ENCODE results near the gene SIK1.
"Not testable (repeated sequence)": the region's sequence is repeated elsewhere in the genome, so short reads cannot be mapped to it uniquely, and the experiment has no call there.

The SIK1 gene

DNA sequence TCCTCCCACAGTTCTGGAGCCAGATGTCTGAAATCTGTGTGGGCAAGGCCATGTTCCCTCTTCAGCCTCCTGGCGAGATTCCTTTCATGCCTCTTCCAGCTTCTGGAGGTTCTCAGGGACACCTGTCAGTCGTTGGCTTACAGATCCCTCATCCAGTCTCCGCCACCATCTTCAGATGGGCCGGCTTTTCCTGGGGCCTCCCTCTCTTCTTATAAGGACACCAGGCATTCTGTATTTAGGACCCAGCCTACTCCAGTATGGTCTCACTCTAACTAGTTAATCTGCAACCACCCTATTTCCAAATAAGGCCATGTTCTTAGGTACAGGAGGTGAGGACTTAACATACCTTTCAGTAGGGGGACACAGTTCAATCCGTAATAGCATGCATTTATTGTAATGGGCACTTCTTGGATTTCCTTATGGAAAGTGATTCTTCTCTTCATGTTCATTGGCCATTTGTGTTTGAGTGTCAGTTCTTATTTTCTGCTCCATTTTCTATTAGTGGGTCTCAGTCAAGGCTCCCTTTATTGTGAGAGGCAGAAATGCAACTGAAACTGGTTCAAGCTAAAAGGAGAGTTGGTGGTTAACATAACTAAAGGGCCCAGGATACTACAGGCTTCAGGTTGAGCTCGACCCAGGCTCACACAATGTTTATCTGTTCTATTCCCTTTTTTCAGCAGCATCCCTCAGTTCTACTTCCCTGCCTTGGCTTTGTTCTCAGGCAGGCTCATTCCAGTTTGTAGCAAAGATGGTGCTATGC, 12.6 kb upstream of the SIK1 start:
- not testable (repeated sequence) for DNase-seq

DNA sequence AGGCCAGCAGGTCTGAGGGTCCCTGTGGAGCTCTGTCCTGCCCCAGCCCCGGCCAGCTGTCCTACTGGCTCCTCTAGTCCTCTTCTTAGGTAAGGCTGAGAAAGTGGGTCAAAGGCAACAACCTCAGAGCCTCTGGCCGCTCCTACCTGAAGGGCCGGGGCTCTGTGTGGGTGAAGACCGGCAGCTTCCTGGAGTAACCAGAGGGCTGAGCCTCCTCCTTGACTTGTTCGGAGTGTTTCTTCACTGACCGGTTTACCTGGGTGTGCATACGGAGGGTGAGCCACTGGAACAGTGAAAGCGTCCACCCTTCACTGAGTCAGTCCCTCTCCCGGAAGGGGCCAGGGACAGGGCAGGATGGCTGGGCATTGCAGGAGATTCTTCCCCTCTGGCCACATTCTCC, 9.3 kb upstream of the SIK1 start:
- not testable (repeated sequence) for DNase-seq

DNA sequence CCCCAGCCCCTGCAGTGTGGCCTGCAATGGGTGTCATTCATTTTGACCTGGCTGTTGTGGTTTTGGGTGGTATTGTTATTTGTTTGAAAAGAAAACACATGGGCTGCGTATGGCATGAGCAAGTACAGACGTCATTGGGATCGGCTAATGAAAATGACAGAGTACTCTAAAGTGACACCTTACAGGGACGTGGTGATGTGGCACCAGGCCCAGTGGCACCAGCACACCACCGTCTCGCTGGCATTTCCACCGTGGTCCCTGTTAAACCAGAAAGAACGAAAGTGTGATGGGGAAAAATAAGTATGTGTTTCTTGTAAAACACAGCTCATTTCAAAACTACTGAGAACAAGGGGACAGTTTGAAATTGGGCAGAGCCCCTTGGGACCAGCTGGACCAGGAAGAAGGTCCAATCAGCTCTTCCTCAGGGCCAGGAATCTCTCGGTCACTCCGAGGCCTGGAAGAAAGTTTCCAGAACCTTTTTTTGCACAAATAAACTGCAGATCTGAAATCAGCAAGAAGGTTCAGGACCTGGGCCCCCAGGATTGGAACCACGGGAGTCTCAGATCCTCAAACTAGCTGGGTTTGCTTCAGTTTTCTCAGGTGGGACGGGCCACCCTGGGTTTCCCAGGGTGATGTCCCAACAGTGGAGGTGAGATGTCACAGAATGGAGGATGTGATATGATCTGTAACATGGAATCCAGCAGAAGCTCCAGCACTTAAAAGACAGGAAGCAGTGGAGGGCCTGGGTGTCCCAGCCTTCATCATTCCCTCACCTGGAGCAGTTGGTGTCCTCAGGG, 6.6 kb upstream of the SIK1 start:
- DNase-seq = not testable (repeated sequence)

DNA sequence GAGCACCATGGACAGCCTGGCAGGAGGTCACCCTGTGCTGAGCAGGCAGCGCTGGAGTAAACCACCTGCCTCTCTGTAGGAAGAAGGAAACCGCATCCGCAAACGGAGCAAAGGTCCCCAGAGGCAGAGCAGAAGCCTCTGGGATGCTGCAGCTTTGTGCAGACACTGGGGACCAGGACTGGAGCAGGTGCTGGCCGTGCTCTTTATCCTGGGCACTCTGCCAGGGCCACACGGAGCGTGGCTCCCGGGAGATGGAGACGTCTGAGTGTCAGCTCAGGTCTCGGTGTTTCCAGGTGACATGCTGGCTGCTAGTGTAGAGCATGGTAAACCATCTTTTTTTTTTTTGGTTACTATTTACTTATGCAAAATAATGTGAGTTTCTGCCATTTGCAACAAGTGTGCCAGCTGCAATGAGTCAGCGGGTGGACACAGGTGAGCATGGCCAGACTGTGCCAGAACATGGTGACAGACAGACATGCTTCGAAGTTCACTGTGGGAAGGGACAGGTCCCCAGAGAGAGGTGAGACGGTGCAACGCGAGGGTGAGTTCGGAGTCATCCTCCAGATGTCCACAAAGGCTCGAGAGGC, 4.0 kb upstream of the SIK1 start:
- DNase-seq = not testable (repeated sequence)

DNA sequence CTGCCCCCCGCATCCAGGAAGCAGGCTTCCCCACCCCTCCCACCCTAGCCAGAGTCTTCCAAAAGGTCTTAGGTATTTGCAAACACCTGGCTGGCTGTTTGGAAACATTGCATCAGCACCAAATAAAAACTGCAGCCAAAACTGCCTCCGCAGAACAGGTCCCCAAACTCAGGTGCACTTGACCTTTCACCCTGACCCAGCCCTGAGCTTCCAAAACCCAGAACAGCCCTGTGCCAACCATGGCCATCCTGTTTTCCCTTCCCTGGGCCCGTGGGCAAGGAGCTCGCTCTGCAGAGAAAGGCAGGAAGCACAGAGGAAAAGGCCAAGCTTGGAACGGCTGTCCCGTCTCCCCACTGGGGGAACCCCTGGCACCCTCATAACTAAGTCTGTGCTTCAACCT, 2.0 kb upstream of the SIK1 start:
- not testable (repeated sequence) for DNase-seq

DNA sequence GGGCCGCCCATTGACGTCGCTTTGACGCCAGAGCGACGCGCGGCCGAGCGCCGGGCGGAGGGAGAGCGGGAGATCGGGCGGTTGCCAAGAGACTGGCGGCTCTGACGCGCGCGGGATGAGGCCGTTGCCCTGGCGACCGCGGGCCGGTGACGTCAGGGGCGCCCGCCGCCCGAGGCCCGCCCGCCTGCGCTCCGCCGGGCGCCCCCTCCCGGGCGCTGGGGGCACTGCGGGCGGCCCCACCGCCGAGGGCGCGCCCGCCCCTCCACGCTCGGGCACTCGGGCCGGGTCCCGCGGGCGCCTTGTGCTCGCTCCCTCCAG, 270 bp upstream of the SIK1 start:
- not testable (repeated sequence) for DNase-seq

DNA sequence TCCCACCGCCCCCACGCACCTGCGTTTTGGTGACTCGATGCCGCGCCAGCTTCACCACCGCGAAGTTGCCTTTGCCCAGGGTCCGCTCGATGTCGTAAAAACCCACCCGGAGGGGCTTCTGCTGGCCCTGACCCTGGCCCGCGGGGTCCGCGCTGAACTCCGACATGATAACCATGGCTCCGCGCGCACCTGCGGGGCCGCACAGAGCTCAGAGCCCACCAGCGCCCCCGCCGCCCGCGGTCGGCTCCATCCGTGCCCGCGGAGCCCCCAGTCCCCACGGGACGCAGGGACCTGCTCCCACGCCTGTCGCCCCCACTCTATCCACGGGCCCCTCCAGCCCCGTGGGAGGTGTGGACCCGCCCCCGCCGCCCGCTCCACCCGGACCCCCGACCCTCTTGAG, 927 bp downstream of the SIK1 start:
- not testable (repeated sequence) for DNase-seq

DNA sequence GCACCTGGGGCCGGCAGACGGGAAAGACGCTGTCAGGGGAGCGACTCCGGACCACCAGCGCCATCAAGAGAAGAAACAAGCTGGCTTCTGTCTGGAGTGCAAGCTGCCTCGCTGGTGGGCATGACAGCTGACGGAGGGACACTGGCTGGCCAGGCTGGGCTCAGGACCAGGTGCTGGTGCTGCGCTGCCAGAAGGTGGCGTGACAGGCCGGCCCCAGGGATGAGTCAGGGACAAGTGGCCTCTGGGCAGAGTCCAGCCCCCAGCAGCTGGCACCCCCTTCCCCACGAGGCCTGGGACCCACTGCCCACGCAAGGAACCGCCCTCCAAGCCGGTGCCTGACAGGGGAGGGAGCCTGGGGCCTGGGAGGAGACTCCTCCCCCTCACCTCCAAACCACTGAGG, 7.5 kb downstream of the SIK1 start:
- DNase-seq = not testable (repeated sequence)

DNA sequence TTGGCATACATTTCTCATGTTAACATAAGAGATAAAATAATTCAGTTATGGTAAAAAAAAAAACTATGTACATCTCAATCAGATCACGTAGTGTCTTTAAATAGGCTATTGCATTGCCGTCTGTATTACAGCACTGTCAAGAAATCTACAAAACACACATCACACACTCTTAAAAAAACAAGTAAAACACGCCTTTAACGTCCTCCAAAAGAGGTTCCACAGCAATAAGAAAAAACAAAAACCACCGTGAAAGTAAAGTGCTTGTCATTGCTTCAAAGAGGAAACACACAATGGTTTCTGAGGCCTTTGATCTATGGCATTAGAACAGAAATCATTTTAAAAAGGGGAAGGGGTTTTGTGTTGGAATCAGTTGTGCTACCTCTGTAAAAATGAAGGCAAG, 12.4 kb downstream of the SIK1 start:
- DNase-seq = not testable (repeated sequence)

DNA sequence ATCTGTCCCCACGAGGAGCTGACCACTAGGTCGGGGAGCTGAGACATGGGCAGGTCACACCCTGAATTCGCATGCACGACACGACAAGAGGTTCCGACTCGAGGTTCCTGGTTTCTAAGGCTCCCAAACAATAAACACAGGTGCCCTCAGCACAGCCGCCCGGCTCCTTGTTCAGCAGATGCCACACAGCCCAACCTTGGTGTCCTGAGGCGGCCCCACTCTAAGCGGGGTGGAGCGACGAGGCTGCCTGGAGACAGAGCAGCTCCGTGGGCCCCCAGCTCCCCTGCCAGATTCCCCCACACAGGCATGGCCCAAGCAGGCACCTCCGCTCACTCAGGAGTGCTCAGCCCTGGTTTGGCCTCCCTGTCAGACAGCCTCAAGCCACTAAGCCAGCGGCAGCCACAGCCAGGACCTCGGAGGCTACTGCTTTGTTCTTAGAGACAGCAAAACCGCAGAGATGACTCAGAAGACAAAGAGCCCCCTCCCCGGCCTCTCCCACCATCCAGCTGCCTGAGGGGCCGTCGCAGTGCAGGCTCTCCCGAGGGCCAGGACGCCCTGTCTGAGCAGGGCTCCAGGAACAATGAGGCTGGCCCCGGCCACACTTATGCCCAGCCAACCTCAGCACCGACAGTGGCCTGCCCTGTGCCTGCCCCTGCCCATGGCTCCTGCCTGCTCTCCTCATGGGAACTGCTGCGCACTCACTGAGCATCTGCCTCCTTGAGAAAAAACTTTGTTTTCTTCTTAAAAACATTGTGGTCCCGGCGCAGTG, 14.7 kb downstream of the SIK1 start:
- DNase-seq = not testable (repeated sequence)

DNA sequence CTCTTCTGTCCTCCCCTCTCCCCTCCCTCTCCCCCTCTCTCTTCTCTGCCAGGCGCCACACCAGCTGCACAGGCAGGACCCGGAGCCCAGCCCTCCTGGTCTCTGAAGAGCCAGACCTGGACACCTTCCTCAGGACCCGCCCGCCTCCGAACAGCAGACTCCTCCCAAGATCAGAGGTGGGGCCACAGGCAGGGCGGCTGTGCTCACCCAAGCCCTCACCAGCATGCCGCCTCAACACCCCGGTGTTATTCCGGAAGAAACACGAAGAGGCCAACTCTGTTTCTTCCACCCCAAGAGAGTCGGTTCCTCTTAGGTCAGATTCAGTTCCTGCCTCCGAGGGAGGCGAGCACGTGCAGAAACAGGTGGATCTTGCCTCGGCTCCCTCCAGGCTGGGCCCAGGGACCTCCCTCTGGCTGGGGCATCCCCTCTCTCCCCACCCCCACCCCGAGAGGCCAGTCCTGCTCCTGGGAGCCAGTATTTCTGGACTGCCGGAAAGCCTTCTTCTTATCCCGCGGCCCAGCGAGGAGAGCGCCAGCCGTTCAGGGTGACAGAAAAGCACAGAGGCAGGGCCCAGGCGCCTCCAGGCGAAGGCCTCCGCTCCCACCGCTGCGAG, 16.4 kb downstream of the SIK1 start:
- DNase-seq = not testable (repeated sequence)

DNA sequence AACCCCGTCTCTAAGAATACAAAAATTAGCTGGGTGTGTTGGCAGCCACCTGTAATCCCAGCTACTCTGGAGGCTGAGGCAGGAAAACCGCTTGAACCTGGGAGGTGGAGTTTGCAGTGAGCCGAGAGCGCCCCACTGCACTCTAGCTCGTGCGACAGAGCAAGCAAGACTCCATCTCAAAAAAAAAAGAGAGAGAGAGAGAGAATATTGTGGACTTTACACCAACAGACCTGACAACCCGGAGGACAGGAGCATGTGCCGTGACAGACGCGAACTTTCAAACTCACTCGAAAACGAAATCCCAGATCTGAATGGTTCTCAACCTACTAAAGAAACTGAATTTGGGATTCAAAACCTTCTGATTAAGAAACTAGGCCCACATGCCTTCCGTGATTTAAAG, 19.8 kb downstream of the SIK1 start:
- not testable (repeated sequence) for DNase-seq

DNA sequence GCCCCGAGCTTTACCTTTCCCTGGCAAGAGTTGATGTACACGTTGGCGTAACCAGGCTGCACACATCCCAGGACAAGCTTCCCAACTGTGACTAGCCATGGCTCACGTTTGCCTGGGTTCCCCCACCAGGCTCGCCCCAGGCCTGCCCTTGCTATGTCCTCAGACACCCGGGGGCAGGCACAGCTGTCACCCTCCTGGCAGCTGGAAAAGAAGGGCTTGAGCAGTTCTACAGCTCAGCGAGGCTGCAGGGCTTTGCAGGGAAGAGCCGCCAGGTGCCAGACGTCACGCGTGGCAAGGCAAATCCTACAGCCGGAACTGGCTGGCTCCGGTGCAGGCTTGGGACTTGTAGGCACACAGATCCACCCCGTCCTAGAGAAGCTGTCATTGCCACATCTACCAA, 22.5 kb downstream of the SIK1 start:
- not testable (repeated sequence) for DNase-seq

DNA sequence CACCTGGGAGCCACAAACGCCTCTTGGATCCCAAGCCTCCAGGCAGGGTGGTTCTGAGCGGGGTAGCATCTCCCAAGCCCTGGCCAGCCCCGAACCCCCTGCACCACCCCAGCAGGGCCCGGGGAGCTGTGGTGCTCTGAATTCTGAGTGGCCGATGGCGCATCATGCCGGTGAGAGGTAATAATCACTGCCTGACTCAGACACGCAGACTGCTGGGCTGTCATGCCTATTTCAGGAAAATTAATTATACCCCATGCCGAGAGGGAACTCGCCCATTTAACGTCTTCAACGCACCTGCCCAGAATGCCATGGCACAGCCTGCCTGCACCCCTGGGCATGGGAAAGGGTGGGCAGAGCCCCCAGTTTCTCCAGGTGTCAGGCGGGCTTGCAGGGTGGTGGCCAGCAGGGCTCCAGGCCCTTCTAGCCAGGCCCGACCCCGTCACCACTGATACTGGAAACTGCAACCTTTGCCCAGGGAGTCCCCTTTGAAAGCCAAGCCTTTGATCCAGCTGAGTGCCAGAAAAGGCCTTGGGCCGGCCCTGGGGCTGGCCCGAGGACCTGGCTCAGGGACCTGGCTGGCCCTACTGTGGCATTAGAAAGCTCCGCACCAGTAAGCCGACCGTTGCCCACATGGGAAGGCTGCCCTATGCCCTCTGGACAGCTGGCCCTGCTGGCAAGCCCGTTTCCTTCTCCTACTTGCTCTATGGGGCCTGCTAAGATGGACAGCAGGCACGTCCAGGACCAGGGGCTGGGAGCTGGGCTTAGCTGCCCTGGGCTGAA, 23.1 kb downstream of the SIK1 start:
- DNase-seq = not testable (repeated sequence)

DNA sequence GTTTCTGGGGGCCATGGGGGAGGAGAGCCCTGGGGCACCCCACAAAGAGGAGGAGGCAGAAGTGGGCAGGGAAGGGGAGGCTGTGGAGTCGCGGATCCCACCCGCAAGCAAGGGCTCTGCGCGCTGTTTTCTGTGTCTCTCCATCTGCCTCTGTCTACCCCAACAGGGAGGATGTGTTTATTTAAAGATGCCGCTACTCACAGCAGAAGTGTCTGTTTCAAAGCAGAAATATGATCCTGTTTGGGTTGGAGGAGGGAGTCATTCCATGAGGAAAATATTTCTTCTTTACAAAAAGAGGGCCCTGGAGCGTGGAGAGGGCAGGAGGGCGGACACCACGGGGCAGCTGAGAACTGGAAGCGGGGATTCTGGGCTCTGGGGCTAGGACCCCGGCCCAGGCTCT, 25.8 kb downstream of the SIK1 start:
- DNase-seq = not testable (repeated sequence)

DNA sequence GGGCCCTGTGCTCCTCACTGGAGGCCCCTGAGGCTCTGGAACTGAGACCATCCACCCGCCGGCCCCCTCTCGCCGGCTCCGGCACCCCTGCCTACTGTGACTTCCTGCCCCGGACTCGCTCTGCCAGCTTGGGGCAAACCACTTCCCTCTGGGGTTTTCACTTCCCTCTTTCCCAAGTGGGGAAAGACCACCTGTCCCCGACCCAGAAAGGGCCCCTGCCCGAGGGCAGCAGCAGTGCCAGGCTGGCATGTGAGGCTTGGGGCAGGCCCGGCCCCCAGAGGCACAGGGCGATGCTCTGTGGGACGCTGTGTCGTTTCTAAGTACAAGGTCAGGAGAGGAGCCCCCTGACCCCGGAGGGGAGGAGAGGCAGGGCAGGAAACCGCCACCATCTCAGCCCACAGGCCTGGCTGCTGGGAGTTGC, 27.3 kb downstream of the SIK1 start:
- not testable (repeated sequence) for DNase-seq

DNA sequence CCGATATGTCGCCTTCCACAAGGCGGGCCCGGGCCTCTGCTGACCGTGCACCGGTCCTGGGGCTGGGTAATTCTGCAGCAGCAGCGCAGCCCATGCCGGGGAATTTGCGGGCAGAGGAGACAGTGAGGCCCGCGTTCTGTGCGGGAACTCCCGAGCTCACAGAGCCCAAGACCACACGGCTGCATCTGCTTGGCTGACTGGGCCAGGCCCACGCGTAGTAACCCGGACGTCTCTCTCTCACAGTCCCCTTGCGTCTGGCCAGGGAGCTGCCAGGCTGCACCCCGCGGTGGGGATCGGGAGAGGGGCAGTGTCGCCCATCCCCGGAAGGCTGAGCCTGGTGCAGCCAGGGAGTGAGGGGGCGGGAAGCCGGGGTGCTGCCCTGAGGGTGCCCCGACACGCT, 27.8 kb downstream of the SIK1 start:
- DNase-seq = not testable (repeated sequence)

DNA sequence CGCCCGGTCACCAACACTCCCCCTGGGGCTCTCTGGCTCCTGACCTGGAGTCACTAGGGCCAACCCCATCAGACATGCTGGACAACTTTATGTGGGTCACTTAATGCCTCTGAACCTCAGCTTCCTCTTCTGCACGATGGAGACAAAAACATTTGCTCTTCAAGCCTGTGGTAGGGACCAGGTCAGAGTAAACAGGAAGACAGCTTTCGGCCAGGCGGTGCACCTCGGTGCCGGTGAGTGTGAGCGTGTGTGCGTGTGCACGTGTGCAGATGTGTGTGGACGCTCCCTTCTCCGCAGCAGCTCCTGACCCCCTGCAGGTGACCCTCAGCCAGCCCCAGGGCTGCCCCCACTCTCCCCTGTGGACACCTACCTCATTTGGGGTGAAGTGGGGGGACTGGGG, 28.4 kb downstream of the SIK1 start:
- not testable (repeated sequence) for DNase-seq

DNA sequence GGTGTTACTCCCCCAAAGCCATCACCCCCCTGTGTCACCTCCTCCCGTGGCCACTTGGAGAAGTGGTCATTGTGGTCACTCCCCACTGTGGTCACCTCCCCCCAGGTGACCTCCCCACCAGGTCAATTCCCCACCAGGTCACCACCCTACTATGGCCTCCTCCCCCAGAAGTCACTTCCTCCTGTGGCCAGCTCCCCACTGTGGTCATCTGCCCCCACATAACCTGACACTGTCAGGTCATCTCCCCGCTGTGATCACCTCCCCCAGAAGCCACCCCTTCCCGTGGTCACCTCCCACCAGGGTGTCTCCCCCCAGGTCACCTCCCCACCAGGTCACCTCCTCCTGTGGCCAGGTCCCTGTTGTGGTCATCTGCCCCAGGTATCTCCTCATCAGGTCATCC, 28.9 kb downstream of the SIK1 start:
- not testable (repeated sequence) for DNase-seq

DNA sequence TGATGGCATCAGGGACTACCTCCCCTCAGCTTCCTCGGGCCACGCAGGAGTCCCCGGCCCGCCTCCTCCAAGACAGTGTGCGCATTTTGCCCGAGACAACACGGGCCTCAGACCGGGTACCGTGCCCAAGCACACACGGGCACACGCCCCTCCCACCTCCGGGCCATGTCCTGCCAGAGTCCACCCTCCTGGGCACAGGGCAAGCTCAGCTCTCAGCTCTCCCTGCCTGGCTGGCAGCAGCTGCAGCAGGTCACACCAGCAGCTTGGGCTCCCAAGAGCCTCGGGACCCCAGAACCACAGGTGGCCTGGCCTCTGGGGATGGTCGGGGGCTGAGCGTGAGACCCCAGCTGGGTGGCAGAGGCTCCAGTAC, 29.5 kb downstream of the SIK1 start:
- not testable (repeated sequence) for DNase-seq

DNA sequence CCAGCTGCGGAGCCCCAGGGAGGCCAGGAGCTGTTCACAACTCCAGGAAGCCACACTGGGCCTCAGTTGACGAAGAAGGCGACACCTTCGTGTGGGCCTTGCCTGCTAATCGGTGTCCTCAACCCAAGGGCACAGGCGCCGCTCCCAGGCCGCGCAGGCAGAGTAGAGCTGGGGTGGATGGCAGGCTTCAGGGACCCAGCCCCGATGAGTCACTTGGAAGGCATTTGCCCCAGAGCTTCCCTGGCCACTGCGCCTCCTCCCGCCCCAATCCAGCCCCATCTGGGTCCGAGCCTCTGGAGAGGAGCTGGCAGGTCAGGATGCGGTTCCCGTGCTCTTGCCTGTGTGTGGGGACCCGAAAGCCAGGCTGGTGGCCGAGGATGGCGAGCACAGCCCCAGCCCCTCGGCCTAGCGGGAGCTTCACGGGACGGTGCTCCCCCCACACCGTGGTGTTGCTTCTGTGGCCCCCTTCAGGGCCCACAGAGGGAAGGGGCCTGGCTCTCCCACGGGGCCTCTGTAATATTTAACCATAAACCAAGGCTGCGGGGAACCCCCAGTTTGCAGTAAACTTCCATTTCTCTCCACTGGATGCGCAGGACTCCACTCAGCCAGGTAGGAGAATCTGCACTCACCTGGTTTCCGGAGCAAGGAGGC, 30.0 kb downstream of the SIK1 start:
- not testable (repeated sequence) for DNase-seq

All from inflammatory macrophage (primary cell).